Endothelial cell of umbilical vein (primary cell): Measurements from ENCODE around the gene STOM. TPM values are rescaled to one million over a fixed set of nuclear protein-coding genes. Genes with fewer than 3 reads are reported as not detected.

ENCODE experiments used
- BruUV-seq: library from RNA; stranded (reverse); fragments of 400-500 nt; replicated peaks from 2 replicates; lab custom pipeline; 2021; lab: Mats Ljungman, UMichigan
- CTCF ChIA-PET: fragments of 300-600, 350-600 bp; sonication (Branson Sonifier 250); formaldehyde crosslinking; loops from one replicate; lab custom pipeline; 2021; ENCODE audit warnings: antibody characterized with exemption, inconsistent platforms; lab: Charles Lee
- POLR2A ChIA-PET: fragments of 300-600, 350-600 bp; sonication (Branson Sonifier 250); formaldehyde crosslinking; loops from one replicate; lab custom pipeline; 2021; ENCODE audit warnings: antibody characterized with exemption, inconsistent platforms; lab: Charles Lee
- DNase-seq: peaks from one replicate; pipeline ENCODE4 v3.0.0-alpha.2; 2011; ENCODE audit warnings: low read depth, low spot score
- FAIRE-seq: peaks from 2 replicates; lab custom pipeline; 2011; peaks lifted over from hg19 to GRCh38; lab: Jason Lieb, UNC
- H2AFZ ChIP-seq: 2 replicates; pipeline ENCODE4 v1.6.0; 2012; ENCODE audit warnings: low read depth, low read length, control low read depth, inconsistent platforms
- H3K27ac ChIP-seq: 2 replicates; pipeline ENCODE4 v1.5.1; 2011; ENCODE audit warnings: low read depth, mild to moderate bottlenecking, control low read depth, low read length, moderate library complexity; ENCODE audit not compliant: insufficient read depth
- H3K27me3 ChIP-seq, 2 experiments: 2 replicates each; pipeline versions ENCODE4 v1.6.0 to v1.6.1; 2011; ENCODE audit warnings: low read length in 2 of 2, mixed read lengths in 1 of 2; ENCODE audit not compliant: control insufficient read depth in 2 of 2, insufficient read depth in 2 of 2
- H3K36me3 ChIP-seq, 2 experiments: 2 replicates in 1 of 2; 3 replicates in 1 of 2; pipeline ENCODE4 v1.5.1; 2011; ENCODE audit warnings: low read length in 2 of 2, mild to moderate bottlenecking in 1 of 2, moderate library complexity in 1 of 2; ENCODE audit not compliant: control insufficient read depth in 2 of 2, insufficient read depth in 2 of 2; ENCODE audit errors: extremely low read depth in 1 of 2
- H3K4me1 ChIP-seq: 3 replicates; pipeline ENCODE4 v1.5.1; 2011; ENCODE audit warnings: mild to moderate bottlenecking, low read length; ENCODE audit not compliant: control insufficient read depth, insufficient read depth; ENCODE audit errors: extremely low read depth
- H3K4me2 ChIP-seq: 2 replicates; pipeline ENCODE4 v1.6.1; 2011; ENCODE audit warnings: low read length, control low read depth, mixed read lengths; ENCODE audit not compliant: insufficient read depth
- H3K4me3 ChIP-seq, 3 experiments: fragments of 200-600 bp in 1 of 3; sonication (generic), shearing (Covaris generic) in 1 of 3; replicated peaks in 1 of 3; 2 replicates each; pipeline ENCODE4 v1.5.1; 2011 to 2016; ENCODE audit warnings: control low read depth in 3 of 3, low read length in 3 of 3, mild to moderate bottlenecking in 2 of 3, inconsistent platforms in 1 of 3, low read depth in 1 of 3, moderate library complexity in 1 of 3; ENCODE audit not compliant: insufficient read depth in 1 of 3
- H3K79me2 ChIP-seq: 2 replicates; pipeline ENCODE4 v1.6.0; 2012; ENCODE audit warnings: low read length, inconsistent platforms; ENCODE audit not compliant: control insufficient read depth, insufficient read depth
- H3K9ac ChIP-seq: replicated peaks from 2 replicates; pipeline ENCODE3; 2011; ENCODE audit warnings: low read length, control low read depth; ENCODE audit not compliant: insufficient read depth; ENCODE audit errors: extremely low read depth
- H3K9me1 ChIP-seq: replicated peaks from 3 replicates; pipeline ENCODE4 v1.6.0; 2011; ENCODE audit warnings: mild to moderate bottlenecking, low read length; ENCODE audit not compliant: control insufficient read depth, insufficient read depth; ENCODE audit errors: extremely low read depth
- H3K9me3 ChIP-seq: replicated peaks from 2 replicates; pipeline ENCODE4 v1.5.1; 2012; ENCODE audit warnings: low read length, inconsistent platforms; ENCODE audit not compliant: control insufficient read depth, insufficient read depth
- H4K20me1 ChIP-seq: replicated peaks from 2 replicates; pipeline ENCODE3; 2011; ENCODE audit warnings: mild to moderate bottlenecking, low read length; ENCODE audit not compliant: control insufficient read depth, insufficient read depth; ENCODE audit errors: extremely low read depth
- CTCF ChIP-seq, 2 donors: IDR thresholded peaks; 1 replicate in 1 of 2; 2 replicates in 1 of 2; pipeline ENCODE4 v1.5.1; 2011; ENCODE audit warnings: low read length in 2 of 2, mild to moderate bottlenecking in 2 of 2, moderate library complexity in 2 of 2, control low read depth in 1 of 2, inconsistent platforms in 1 of 2, low read depth in 1 of 2; ENCODE audit not compliant: insufficient read depth in 1 of 2; ENCODE audit errors: extremely low read depth in 1 of 2
- EZH2 ChIP-seq: IDR thresholded peaks from 2 replicates; pipeline ENCODE4 v1.6.1; 2012; ENCODE audit warnings: borderline replicate concordance, low read depth, mild to moderate bottlenecking, moderate library complexity, low read length, inconsistent platforms; ENCODE audit not compliant: severe bottlenecking
- FOS ChIP-seq: IDR thresholded peaks from 2 replicates; pipeline ENCODE4 v1.6.1; 2011; ENCODE audit warnings: mild to moderate bottlenecking, low read length, moderate library complexity, borderline replicate concordance; ENCODE audit not compliant: insufficient read depth
- GATA2 ChIP-seq: IDR thresholded peaks from 2 replicates; pipeline ENCODE4 v1.7.0; 2011; ENCODE audit warnings: low read depth, mild to moderate bottlenecking, moderate library complexity, mixed read lengths, low read length; ENCODE audit not compliant: insufficient read length, insufficient read depth
- JUN ChIP-seq: IDR thresholded peaks from 2 replicates; pipeline ENCODE4 v1.6.1; 2011; ENCODE audit warnings: borderline replicate concordance, low read depth; ENCODE audit not compliant: insufficient read length, insufficient read depth
- MAX ChIP-seq: IDR thresholded peaks from 2 replicates; pipeline ENCODE4 v1.6.1; 2011; ENCODE audit not compliant: insufficient read depth, insufficient read length
- MYC ChIP-seq: IDR thresholded peaks from one replicate; pipeline ENCODE4 v1.6.1; 2011; ENCODE audit warnings: mild to moderate bottlenecking, low read depth, low read length
- POLR2A ChIP-seq: IDR thresholded peaks from 2 replicates; pipeline ENCODE4 v1.6.1; 2012; ENCODE audit warnings: low read depth, mild to moderate bottlenecking, control low read depth, low read length
- POLR2AphosphoS5 ChIP-seq: IDR thresholded peaks from 2 replicates; pipeline ENCODE4 v1.6.1; 2012; ENCODE audit warnings: low read depth, mild to moderate bottlenecking, control low read depth, low read length, moderate library complexity; ENCODE audit not compliant: insufficient read depth
- dilution Hi-C: fragments of 300-500 bp; cut with MboI; formaldehyde crosslinking; loops from one replicate; pipeline ENCODE4 v1.15.0; 2019; ENCODE audit warnings: low sequenced_read_pairs; ENCODE audit not compliant: extremely low pct_ligation_motif_present
- intact Hi-C: fragments of 100-400 bp; cut with micrococcal nuclease; formaldehyde crosslinking; loops from one replicate; pipeline ENCODE4 v1.10.0; 2022
- polyA plus RNA-seq, 4 experiments: library from polyadenylated mRNA; depleted of rRNA in 3 of 4; stranded (reverse) in 3 of 4; unstranded in 1 of 4; fragments of >200 nt; gene quantifications; 2 replicates each; pipeline versions ENCODE4 v1.2.1 to v1.2.3, GENCODE V29; 2011 to 2012; ENCODE audit warnings: missing spikeins in 1 of 4
- total RNA-seq: library from RNA; stranded (reverse); gene quantifications from 2 replicates; pipeline ENCODE4 v1.2.3, GENCODE V29; 2021

Gene STOM
- total and polyA plus RNA-seq, 2 donors (not counting 3 experiments of a cell fraction or from before 2014, with no cell fraction given): 153 to 170 TPM

- Histone ChIP-seq H3K4me1 (peaks cover 46% of the 10 kb centered on the region), H3K4me3 (no peak overlapping the region), H3K27me3 (no peaks in the 10 kb centered on the region), H3K9ac (no peak overlapping the region), H3K79me2 (no peaks in the 10 kb centered on the region), H3K27ac (no peak overlapping the region), H4K20me1 (no peaks in the 10 kb centered on the region), H3K36me3 (no peaks in the 10 kb centered on the region), H3K9me3 (no peaks in the 10 kb centered on the region), H2AFZ (no peak overlapping the region), H3K9me1 (no peaks in the 10 kb centered on the region), H3K4me2 (no peak overlapping the region)
- no peak for DNase-seq
- ChIA-PET CTCF (interaction anchor here (0.6 to 2.1 kb wide), 6 partner anchors 9 to 86 kb away, joined by 3 to 15 read pairs (median 6); no protein-coding TSS in a partner anchor), POLR2A (interaction anchor here (1.1 kb wide), 1 partner anchor 9 kb away, joined by 3 read pairs; no protein-coding TSS in a partner anchor)
- no peak for TF ChIP-seq EZH2
- TF ChIP-seq POLR2A: no peak
- TF ChIP-seq JUN: no peak
- no peak for TF ChIP-seq CTCF (IDR thresholded peaks at IDR 0.05; ENCODE audit: extremely low read depth in 1 of 2, insufficient read depth in 1 of 2, low read depth in 1 of 2, low read length in 2 of 2)
- no peak for TF ChIP-seq GATA2
- TF ChIP-seq MAX: no peak
- no peak for TF ChIP-seq POLR2AphosphoS5
- TF ChIP-seq MYC: no peak
- TF ChIP-seq FOS: no peak
- intact Hi-C loops: loop anchor here (10.0 kb wide), 1 partner anchor 1535 kb away; the partner anchor contains the start of gene PDCL
- dilution Hi-C loops: no loop called here
- BruUV-seq: no TSS peak
- no peak for FAIRE-seq
Observed at GRCh38 chr9:121289772-121290370, 80.2 kb downstream of the STOM start.
